ENCODE results near the gene GH1.

GH1 gene

DNA sequence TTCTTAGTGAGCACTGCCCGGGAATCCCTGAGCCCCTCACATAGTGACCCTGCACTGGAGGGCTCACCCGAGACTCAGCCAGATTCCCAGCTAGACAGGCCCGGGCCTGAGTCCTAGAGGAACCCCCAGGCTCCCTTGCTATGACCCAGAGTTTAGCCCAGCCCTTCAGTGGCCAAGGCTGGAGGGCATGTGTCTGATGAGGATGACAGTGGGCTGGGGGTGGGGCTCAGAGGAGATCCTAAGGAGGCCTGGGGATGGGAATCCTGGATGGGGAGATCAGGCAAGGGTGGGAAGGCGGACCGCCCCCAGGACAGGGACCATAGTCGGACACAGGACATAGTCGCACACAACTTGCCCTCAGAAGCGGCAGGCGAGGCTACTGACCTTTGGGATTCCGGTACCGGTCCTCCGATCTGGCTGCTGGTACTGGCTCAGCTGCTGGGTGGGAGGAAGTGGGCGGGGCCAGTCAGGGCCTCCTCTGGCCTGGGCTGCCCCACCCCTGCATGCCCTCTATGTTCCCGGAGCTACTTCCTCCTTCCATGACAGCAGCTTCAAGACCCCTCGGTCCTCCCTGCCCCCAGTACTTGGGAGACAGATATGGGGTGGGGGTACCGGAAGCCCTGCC is 12.4 kb upstream of the GH1 start:
- H3K4me3 ChIP-seq (ENCODE audit: low read depth, low read length) = no peak overlapping the region
- DNase-seq (ENCODE audit: low read depth) = no peak
- TF ChIP-seq, protein P1, sequence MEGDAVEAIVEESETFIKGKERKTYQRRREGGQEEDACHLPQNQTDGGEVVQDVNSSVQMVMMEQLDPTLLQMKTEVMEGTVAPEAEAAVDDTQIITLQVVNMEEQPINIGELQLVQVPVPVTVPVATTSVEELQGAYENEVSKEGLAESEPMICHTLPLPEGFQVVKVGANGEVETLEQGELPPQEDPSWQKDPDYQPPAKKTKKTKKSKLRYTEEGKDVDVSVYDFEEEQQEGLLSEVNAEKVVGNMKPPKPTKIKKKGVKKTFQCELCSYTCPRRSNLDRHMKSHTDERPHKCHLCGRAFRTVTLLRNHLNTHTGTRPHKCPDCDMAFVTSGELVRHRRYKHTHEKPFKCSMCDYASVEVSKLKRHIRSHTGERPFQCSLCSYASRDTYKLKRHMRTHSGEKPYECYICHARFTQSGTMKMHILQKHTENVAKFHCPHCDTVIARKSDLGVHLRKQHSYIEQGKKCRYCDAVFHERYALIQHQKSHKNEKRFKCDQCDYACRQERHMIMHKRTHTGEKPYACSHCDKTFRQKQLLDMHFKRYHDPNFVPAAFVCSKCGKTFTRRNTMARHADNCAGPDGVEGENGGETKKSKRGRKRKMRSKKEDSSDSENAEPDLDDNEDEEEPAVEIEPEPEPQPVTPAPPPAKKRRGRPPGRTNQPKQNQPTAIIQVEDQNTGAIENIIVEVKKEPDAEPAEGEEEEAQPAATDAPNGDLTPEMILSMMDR (conservative IDR thresholded peaks at IDR 0.05; ENCODE audit: low read depth, low read length) = no peak

GRCh38 chr17:63929860-63930766 is 11.5 kb upstream of the GH1 start:
- H3K4me3 ChIP-seq (ENCODE audit: low read depth, low read length) = no peak overlapping the region
- DNase-seq (ENCODE audit: low read depth) = no peak
- TF ChIP-seq, protein P1 (conservative IDR thresholded peaks at IDR 0.05; ENCODE audit: low read depth, low read length) = no peak

DNA sequence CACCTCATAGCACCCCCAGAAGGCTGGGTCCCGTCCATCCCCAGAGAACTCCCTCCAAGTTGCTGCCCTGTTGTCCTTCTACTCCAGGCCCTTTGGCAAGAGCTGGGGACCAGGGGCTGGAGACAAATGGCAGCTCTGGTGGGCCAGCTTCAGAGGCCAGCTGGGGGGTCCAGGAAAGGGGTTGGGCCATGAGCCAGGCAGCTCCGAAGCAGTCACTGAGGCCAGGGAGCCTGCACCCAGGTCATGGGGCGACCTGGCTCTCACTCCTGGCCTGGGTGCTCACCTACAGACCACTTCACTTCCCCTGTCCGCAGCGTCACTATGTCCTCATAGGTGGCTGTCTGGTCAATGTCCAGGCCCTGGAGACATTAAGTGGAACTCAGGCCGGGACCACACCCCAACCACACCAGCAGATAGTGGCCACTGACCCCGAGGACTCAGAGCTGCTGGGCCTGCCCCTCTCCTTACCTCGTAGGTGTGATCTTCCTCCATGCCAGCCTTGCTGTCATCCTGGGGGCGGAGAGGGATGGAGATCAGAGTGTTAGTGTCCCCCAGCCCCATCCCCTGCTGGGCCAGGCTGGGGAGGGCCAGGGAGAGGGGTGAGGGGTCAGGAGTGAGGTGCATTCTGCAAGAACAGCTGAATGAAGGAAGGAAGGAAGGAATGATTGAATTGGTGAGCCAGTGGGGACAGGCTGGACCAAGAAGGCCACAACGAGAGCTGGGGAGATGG is 10.5 kb upstream of the GH1 start:
- TF ChIP-seq, protein P1 (conservative IDR thresholded peaks at IDR 0.05; ENCODE audit: low read depth, low read length) = no peak
- no peak overlapping the region for H3K4me3 ChIP-seq (ENCODE audit: low read depth, low read length)
- no peak for DNase-seq (ENCODE audit: low read depth)

DNA sequence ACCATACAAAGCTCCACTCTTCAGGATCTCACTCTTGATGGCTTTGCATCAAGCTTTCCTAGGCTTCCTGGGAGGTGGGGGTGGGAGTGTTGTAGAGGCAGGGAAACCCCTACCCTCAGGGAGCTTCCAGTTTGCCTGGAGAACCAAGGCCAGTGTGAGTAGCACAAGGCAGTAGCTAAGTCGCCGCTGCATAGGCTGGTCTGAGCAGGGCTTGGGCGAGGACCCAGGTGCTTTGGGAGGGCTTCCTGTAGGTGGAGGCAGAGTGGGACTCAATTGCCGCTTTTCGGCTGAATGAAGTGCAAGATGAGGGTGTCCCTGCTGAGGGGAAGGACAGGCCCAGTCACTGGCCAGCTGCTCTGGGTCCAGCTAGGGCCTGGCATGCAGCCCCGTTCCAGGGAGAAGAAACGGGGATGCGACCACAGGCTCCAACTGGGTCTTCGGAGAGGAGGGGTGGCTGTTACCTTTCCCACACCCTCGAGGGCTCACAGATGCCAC is 9.6 kb upstream of the GH1 start:
- H3K4me3 ChIP-seq (ENCODE audit: low read depth, low read length) = no peak overlapping the region
- DNase-seq (ENCODE audit: low read depth) = no peak
- TF ChIP-seq, protein P1 (conservative IDR thresholded peaks at IDR 0.05; ENCODE audit: low read depth, low read length) = no peak

GRCh38 chr17:63927464-63928171 is 9.0 kb upstream of the GH1 start:
- TF ChIP-seq, protein P1 (conservative IDR thresholded peaks at IDR 0.05; ENCODE audit: low read depth, low read length) = no peak
- H3K4me3 ChIP-seq (ENCODE audit: low read depth, low read length) = no peak overlapping the region
- no peak for DNase-seq (ENCODE audit: low read depth)

GRCh38 chr17:63926164-63926563 is 7.5 kb upstream of the GH1 start:
- no peak overlapping the region for H3K4me3 ChIP-seq (ENCODE audit: low read depth, low read length)
- TF ChIP-seq, protein P1 (conservative IDR thresholded peaks at IDR 0.05; ENCODE audit: low read depth, low read length) = no peak
- no peak for DNase-seq (ENCODE audit: low read depth)

Measured in choroid plexus epithelial cell (primary cell).